HG03039 (cell line): ENCODE measurements around the gene SLC12A7.

ENCODE experiments used
- ATAC-seq: cut with Tn5 transposase; IDR thresholded peaks from one replicate; pipeline ENCODE4 v1.9.1; 2021; ENCODE audit warnings: mild to moderate bottlenecking, moderate library complexity; ENCODE audit not compliant: unreplicated experiment

SLC12A7 gene

GRCh38 chr5:1054018-1054798 lies 57.7 kb downstream of the SLC12A7 start:
- ATAC-seq = no peak

GRCh38 chr5:1053391-1054017 lies 58.4 kb downstream of the SLC12A7 start:
- no peak for ATAC-seq

- ATAC-seq = no peak
Observed at GRCh38 chr5:1052641-1053390, 59.0 kb downstream of the SLC12A7 start.

DNA sequence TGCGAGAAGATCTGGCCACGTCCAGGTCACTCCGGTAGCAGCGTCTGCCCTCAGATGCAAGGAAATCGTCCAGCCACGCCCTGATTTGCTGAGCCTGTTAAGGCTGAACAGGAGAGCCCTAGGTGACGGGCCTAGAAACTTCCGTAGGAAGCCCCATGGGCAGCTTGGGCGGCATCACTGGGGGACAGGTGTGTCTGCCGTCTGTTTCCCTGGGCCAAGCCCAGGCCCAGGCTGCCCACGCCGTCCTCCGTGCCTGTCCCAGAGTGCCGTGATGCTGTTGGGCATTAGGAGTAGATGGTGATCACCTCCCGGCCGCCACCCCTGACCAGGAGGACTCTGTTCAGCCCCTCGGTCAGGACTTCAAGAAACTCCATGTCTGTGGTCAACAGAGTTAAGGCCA lies 59.8 kb downstream of the SLC12A7 start:
- ATAC-seq = no peak

- no peak for ATAC-seq
Observed at GRCh38 chr5:1051366-1051720, 60.5 kb downstream of the SLC12A7 start.

GRCh38 chr5:1050423-1051365 lies 61.2 kb downstream of the SLC12A7 start:
- no peak for ATAC-seq

- ATAC-seq = no peak
Observed at GRCh38 chr5:1048861-1049838, 62.7 kb downstream of the SLC12A7 start.

- no peak for ATAC-seq
Observed at GRCh38 chr5:1048162-1048721, 63.6 kb downstream of the SLC12A7 start.

GRCh38 chr5:1047332-1047965 lies 64.4 kb downstream of the SLC12A7 start:
- no peak for ATAC-seq

- ATAC-seq = no peak
Observed at GRCh38 chr5:1045960-1046560, 65.8 kb downstream of the SLC12A7 start.

GRCh38 chr5:1044117-1044516 lies 67.7 kb downstream of the SLC12A7 start:
- ATAC-seq = no peak

GRCh38 chr5:1043327-1043726 lies 68.5 kb downstream of the SLC12A7 start:
- ATAC-seq = no peak

- ATAC-seq = no peak
Observed at GRCh38 chr5:1042626-1043025, 69.2 kb downstream of the SLC12A7 start.

- no peak for ATAC-seq
Observed at GRCh38 chr5:1041225-1042143, 70.4 kb downstream of the SLC12A7 start.

GRCh38 chr5:1040571-1040970 lies 71.3 kb downstream of the SLC12A7 start:
- ATAC-seq = no peak

DNA sequence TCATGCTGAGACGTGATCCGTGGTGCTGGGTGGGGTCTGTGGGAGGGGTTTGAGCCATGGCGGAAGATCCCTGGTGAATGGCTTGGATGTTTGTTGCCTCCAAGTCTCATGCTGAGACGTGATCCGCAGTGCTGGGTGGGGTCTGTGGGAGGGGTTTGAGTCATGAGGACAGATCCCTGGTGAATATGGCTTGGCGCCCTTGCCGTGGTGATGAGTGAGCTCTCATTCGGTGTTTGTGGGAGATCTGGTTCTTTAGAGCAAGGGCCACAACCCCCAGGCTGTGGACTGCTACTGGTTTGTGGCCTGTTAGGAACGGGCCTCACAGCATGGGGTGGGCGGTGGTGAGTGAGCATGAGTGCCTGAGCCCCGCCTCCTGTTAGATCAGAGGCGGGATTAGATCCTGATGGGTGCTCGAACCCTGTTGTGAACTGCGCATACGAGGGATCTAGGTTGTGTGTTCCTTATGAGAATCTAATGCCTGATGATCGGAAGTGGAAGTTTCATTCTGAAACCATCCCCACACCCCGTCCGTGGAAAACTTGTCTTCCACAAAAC lies 72.1 kb downstream of the SLC12A7 start:
- ATAC-seq = no peak

DNA sequence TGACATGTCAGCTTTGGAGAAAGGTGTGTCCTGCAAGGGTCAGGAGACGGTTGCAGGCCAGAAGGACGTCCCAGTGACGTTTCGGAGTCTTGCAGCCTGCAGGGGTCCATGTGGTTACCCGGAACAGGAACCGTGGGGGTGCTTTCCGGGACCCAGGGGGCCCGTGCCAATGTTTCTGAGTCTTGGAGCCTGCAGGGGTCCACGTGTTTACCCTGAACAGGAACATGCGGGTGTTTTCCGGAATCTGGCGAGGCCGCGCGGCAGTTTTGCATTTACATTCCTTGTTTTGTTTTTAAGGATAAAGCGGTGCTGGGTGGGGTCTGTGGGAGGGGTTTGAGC lies 72.7 kb downstream of the SLC12A7 start:
- ATAC-seq = no peak
